ENCODE results near the gene PARP3. TPM values are rescaled to one million over a fixed set of nuclear protein-coding genes. Genes with fewer than 3 reads are reported as not detected.

Gene PARP3
- total RNA-seq: 22.8 and 24.9 TPM in 2 replicates

GRCh38 chr3:51941798-51942602, at the start of gene PARP3, which contains the start of gene RRP9:
Gene PARP3, plus strand, starts transcription at chr3:51942363. Its CDS starts 993 bp downstream, at chr3:51943356.
Gene RRP9, minus strand, starts transcription at chr3:51941904. Its CDS starts 37 bp downstream, at chr3:51941867.

GRCh38 chr3:51955175-51955892, 13.2 kb downstream of the PARP3 start, which contains the start of gene GPR62:
Gene GPR62, plus strand, starts transcription at chr3:51955381. Its CDS starts 272 bp downstream, at chr3:51955653.

GRCh38 chr3:51967384-51968169, 25.4 kb downstream of the PARP3 start, which contains the start of gene PCBP4:
Gene PCBP4, minus strand, starts transcription at chr3:51967454. Its CDS starts 6,214 bp downstream, at chr3:51961240.

DNA sequence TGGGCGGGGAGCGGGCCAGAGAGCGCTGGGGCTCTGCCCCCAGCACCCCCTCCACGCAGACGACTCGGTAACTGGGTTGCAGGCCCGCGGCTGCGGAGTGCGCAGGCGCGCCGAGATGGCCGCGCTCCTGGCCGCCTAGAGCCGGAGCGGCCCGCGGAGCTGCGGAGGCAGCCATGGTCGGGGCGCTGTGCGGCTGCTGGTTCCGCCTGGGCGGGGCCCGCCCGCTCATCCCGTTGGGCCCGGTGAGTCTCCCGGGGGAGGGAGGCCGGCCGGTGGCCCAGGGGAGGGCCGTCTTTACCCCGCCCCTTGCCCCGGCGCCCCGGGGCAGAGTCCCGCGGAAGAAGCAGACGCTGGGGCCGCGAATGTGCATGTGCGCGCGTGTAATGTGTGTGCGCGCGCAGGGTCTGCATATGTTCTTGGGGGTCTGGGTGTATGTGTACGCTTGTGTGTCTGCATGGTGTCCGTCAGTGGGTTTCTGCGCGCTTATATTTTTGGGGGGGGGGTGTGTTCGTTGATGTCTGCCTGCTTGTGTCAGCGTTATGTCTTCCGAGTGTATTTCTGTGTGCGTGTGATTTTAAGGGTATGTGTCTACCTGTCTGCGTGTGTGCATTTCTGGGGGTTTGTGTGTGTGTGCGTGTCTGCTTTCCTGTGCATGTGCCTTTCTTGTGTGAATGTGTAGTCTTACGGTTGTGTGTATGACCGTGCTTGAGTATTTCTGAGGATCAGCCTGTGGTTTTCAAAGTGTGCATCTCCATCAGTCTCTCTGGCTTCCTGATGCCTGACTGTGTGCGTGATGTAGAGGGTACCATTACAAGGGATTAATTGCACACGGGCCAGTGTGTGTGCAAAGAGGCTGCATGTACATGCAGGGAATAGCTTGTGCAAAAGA, 33.0 kb downstream of the PARP3 start, which contains the start of gene ABHD14A:
Gene ABHD14A (plus strand): TSS at position 102 of the 889 bp plus-strand sequence. CDS start 72 bp downstream, at position 174.

DNA sequence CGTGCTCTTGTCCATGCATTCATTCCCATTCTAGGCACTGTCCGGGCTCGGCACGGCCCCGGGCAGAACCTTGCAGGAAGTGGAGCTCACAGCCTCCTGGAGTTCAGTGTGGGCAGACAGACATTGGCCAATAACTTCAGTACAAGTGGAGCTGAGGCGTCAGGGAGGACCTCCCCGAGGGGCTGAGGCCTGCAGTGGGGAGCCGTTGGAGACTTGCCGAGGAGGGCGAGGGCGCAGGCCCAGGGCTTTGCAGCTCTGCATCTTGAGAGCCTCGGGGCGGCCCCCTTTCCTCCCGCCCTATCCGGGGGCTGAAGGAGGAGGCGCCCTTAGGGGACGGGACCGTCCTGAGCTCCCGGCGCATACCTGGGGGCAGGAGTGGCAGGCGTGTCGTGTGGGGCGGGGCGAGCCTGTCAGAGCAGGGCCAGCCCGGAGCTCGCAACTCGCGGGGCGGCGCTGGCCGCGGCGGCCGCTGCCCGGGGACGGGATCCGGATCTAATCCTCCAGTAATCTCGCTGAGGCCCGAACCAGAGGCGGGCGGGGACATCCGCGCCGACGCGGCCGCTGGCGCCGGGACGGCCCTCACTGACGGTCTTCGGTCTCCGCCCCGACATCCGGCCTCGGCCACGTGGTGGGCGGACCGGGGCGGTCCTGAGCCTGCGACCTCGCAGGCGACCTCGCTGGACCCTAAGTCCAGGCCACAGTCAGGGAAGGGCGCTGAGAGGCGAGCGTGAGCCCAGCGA, 40.8 kb downstream of the PARP3 start, which contains the start of gene ACY1:
Gene ACY1 (plus strand): TSS at position 698 of the 740 bp plus-strand sequence. CDS start 530 bp downstream, outside the sequence.

GRCh38 chr3:51995346-51996163, 53.4 kb downstream of the PARP3 start, which contains the start of gene RPL29:
Gene RPL29, minus strand, starts transcription at chr3:51995895. Its CDS starts 434 bp downstream, at chr3:51995461.

Other genes with a start within 250 kb of the PARP3 start
- under 0.01 TPM in 2 replicates for gene GRM2, start 235.3 kb upstream of the PARP3 start, total RNA-seq
- not detected in 2 replicates for gene IQCF6, start 163.1 kb upstream of the PARP3 start, total RNA-seq
- not detected in 2 replicates for gene IQCF2, start 80.7 kb upstream of the PARP3 start, total RNA-seq
- gene IQCF5, start 66.8 kb upstream of the PARP3 start, total RNA-seq: not detected in 2 replicates
- not detected in 2 replicates for gene IQCF1, start 39.0 kb upstream of the PARP3 start, total RNA-seq
- gene RRP9, start 459 bp upstream of the PARP3 start, total RNA-seq: 24.0 and 65.4 TPM in 2 replicates
- gene GPR62, start 13.0 kb downstream of the PARP3 start, total RNA-seq: under 0.01 TPM in 1 of 2 replicates, not detected in the other
- gene PCBP4, start 25.1 kb downstream of the PARP3 start, total RNA-seq: 35.0 and 66.1 TPM in 2 replicates
- 16.9 and 24.5 TPM in 2 replicates for gene ABHD14B, start 31.7 kb downstream of the PARP3 start, total RNA-seq
- gene ABHD14A, start 32.7 kb downstream of the PARP3 start, total RNA-seq: 6.5 and 16.6 TPM in 2 replicates
- 64.8 and 86.5 TPM in 2 replicates for gene ACY1, start 41.2 kb downstream of the PARP3 start, total RNA-seq
- gene RPL29, start 53.5 kb downstream of the PARP3 start, total RNA-seq: 1,134 and 1,150 TPM in 2 replicates
- gene DUSP7, start 114.2 kb downstream of the PARP3 start, total RNA-seq: 5.9 and 10.9 TPM in 2 replicates
- 2.3 and 21.1 TPM in 2 replicates for gene POC1A, start 212.1 kb downstream of the PARP3 start, total RNA-seq